ENCODE data around the gene PBX3. TPM values are rescaled to one million over a fixed set of nuclear protein-coding genes. Genes with fewer than 3 reads are reported as not detected.

Gene PBX3
- total and polyA plus RNA-seq, 2 donors (not counting 1 experiment from before 2014, with no cell fraction given) = 15.5 to 39.0 TPM

GRCh38 chr9:125902214-125902613 is 155.0 kb downstream of the PBX3 start:
- Histone ChIP-seq H2AFZ (ENCODE audit: insufficient read depth, low read depth, low read length, poor library complexity, severe bottlenecking) (no peak overlapping the region), H3K9ac (ENCODE audit: low read length) (no peak overlapping the region), H3K4me2 (replicated peaks; ENCODE audit: low read depth, low read length, poor library complexity, severe bottlenecking) (no peak overlapping the region), H3K27ac (ENCODE audit: low read length in 2 of 2) (no peak overlapping the region), H3K79me2 (ENCODE audit: control insufficient read depth, insufficient read depth, low read length) (no peaks in the 10 kb centered on the region), H3K36me3 (replicated peaks in 1 of 2; ENCODE audit: control extremely low read depth in 1 of 2, control insufficient read depth in 1 of 2, extremely low read depth in 1 of 2, insufficient read depth in 2 of 2, low read length in 1 of 2) (no peaks in the 10 kb centered on the region), H3K9me3 (ENCODE audit: control extremely low read depth in 1 of 3, control insufficient read depth in 2 of 3, insufficient read depth in 1 of 3, low read length in 2 of 3) (no peaks in the 10 kb centered on the region), H3K27me3 (replicated peaks in 1 of 4; ENCODE audit: control extremely low read depth in 1 of 4, control insufficient read depth in 3 of 4, insufficient read depth in 4 of 4, low read length in 3 of 4) (no peaks in the 10 kb centered on the region), H3K4me3 (ENCODE audit: control extremely low read depth in 1 of 5, extremely low read depth in 1 of 5, insufficient read depth in 1 of 5, low read depth in 2 of 5, low read length in 4 of 5) (no peak overlapping the region), H3K4me1 (ENCODE audit: control insufficient read depth in 2 of 2, insufficient read depth in 2 of 2, low read length in 2 of 2) (peaks cover 0 to 7% of the 10 kb centered on the region in 2 donors), H4K20me1 (ENCODE audit: control insufficient read depth, insufficient read depth, low read length, poor library complexity, severe bottlenecking) (no peaks in the 10 kb centered on the region)
- TF ChIP-seq EZH2 (IDR thresholded peaks at IDR 0.05; ENCODE audit: borderline replicate concordance, insufficient read depth, low read depth, low read length, poor library complexity, severe bottlenecking) (no peak), CTCF (IDR thresholded peaks at IDR 0.05) (no peak)
- intact Hi-C loops (cut with micrococcal nuclease) = no loop called here
- H3K4me1 Mint-ChIP-seq = peaks cover 17% of the 10 kb centered on the region
- no peak overlapping the region for H3K4me3 Mint-ChIP-seq
- POLR2A ChIA-PET = interaction anchor here (0.7 kb wide), 1 partner anchor 196 kb away, joined by 3 read pairs; no protein-coding TSS in a partner anchor
- CTCF ChIA-PET = interaction anchor here (0.7 to 1.4 kb wide), 2 partner anchors 9 to 344 kb away, joined by 3 read pairs; no protein-coding TSS in a partner anchor
- DNase-seq (no peak), ATAC-seq (ENCODE audit: low read depth) (no peak)
- H3K9me3 Mint-ChIP-seq (ENCODE audit: insufficient read depth) = no peaks in the 10 kb centered on the region
- 80% methylated on average over 1 of the region's 3 CpGs for WGBS (ENCODE audit: insufficient coverage)
- no peaks in the 10 kb centered on the region for H3K27me3 Mint-ChIP-seq
- H3K27ac Mint-ChIP-seq = no peak overlapping the region

GRCh38 chr9:125902831-125903512 is 155.8 kb downstream of the PBX3 start:
- Histone ChIP-seq H3K27ac (ENCODE audit: low read length in 2 of 2) (no peak overlapping the region), H2AFZ (ENCODE audit: insufficient read depth, low read depth, low read length, poor library complexity, severe bottlenecking) (no peak overlapping the region), H4K20me1 (ENCODE audit: control insufficient read depth, insufficient read depth, low read length, poor library complexity, severe bottlenecking) (no peaks in the 10 kb centered on the region), H3K79me2 (ENCODE audit: control insufficient read depth, insufficient read depth, low read length) (no peaks in the 10 kb centered on the region), H3K9me3 (ENCODE audit: control extremely low read depth in 1 of 3, control insufficient read depth in 2 of 3, insufficient read depth in 1 of 3, low read length in 2 of 3) (no peaks in the 10 kb centered on the region), H3K36me3 (replicated peaks in 1 of 2; ENCODE audit: control extremely low read depth in 1 of 2, control insufficient read depth in 1 of 2, extremely low read depth in 1 of 2, insufficient read depth in 2 of 2, low read length in 1 of 2) (no peaks in the 10 kb centered on the region), H3K9ac (ENCODE audit: low read length) (no peak overlapping the region), H3K4me1 (ENCODE audit: control insufficient read depth in 2 of 2, insufficient read depth in 2 of 2, low read length in 2 of 2) (peaks cover 0 to 7% of the 10 kb centered on the region in 2 donors), H3K27me3 (replicated peaks in 1 of 4; ENCODE audit: control extremely low read depth in 1 of 4, control insufficient read depth in 3 of 4, insufficient read depth in 4 of 4, low read length in 3 of 4) (no peaks in the 10 kb centered on the region), H3K4me3 (ENCODE audit: control extremely low read depth in 1 of 5, extremely low read depth in 1 of 5, insufficient read depth in 1 of 5, low read depth in 2 of 5, low read length in 4 of 5) (no peak overlapping the region), H3K4me2 (replicated peaks; ENCODE audit: low read depth, low read length, poor library complexity, severe bottlenecking) (no peak overlapping the region)
- CTCF ChIA-PET = interaction anchor here (0.5 to 1.4 kb wide), 2 partner anchors 344 to 846 kb away, joined by 3 read pairs; no protein-coding TSS in a partner anchor
- H3K4me3 Mint-ChIP-seq = no peak overlapping the region
- no peak for TF ChIP-seq CTCF (IDR thresholded peaks at IDR 0.05)
- no peak for TF ChIP-seq EZH2 (IDR thresholded peaks at IDR 0.05; ENCODE audit: borderline replicate concordance, insufficient read depth, low read depth, low read length, poor library complexity, severe bottlenecking)
- POLR2A ChIA-PET = no interaction called here
- DNase-seq = no peak
- no peaks in the 10 kb centered on the region for H3K27me3 Mint-ChIP-seq
- H3K9me3 Mint-ChIP-seq (ENCODE audit: insufficient read depth) = no peaks in the 10 kb centered on the region
- H3K27ac Mint-ChIP-seq = no peak overlapping the region
- no peak for ATAC-seq (ENCODE audit: low read depth)
- no CpG with 5 or more reads among the region's 2 CpGs for WGBS (ENCODE audit: insufficient coverage)
- intact Hi-C loops (cut with micrococcal nuclease) = no loop called here
- peaks cover 17% of the 10 kb centered on the region for H3K4me1 Mint-ChIP-seq

Measured in B cell (primary cell).